Glutamatergic neuron (in vitro differentiated cells): ENCODE measurements around the gene MAGEB10. TPM values are rescaled to one million over a fixed set of nuclear protein-coding genes. Genes with fewer than 3 reads are reported as not detected.

Experiments
- DNase-seq: peaks from one replicate; pipeline ENCODE4 v3.0.0; 2022
- H3K27ac Mint-ChIP-seq: one replicate; pipeline ENCODE4 v1.8.0; 2020; ENCODE audit warnings: mild to moderate bottlenecking, mixed read lengths, inconsistent platforms; ENCODE audit not compliant: unreplicated experiment
- H3K27me3 Mint-ChIP-seq: one replicate; pipeline ENCODE4 v1.8.0; 2020; ENCODE audit warnings: mild to moderate bottlenecking, moderate library complexity, mixed read lengths, inconsistent platforms; ENCODE audit not compliant: unreplicated experiment
- H3K36me3 Mint-ChIP-seq: one replicate; pipeline ENCODE4 v1.8.0; 2020; ENCODE audit warnings: mild to moderate bottlenecking, mixed read lengths, inconsistent platforms; ENCODE audit not compliant: unreplicated experiment
- H3K4me1 Mint-ChIP-seq: one replicate; pipeline ENCODE4 v1.8.0; 2020; ENCODE audit warnings: mild to moderate bottlenecking, low read depth, mixed read lengths, inconsistent platforms; ENCODE audit not compliant: unreplicated experiment
- H3K4me3 Mint-ChIP-seq: one replicate; pipeline ENCODE4 v1.8.0; 2020; ENCODE audit warnings: mild to moderate bottlenecking, mixed read lengths, inconsistent platforms; ENCODE audit not compliant: unreplicated experiment
- H3K9me3 Mint-ChIP-seq: one replicate; pipeline ENCODE4 v1.8.0; 2020; ENCODE audit warnings: mild to moderate bottlenecking, moderate library complexity, mixed read lengths, inconsistent platforms; ENCODE audit not compliant: unreplicated experiment
- long read RNA-seq: library from polyadenylated mRNA; unstranded; transcript quantifications from one replicate; pipeline ENCODE4 v2.0.0, GENCODE V29; 2020; ENCODE audit not compliant: unreplicated experiment
- total RNA-seq: library from RNA; stranded (reverse); fragmentation: NEBNext Ultra II Directional; extraction: Animal tissue kit (Norgen Biotek cat#: 25700); gene quantifications from one replicate; pipeline ENCODE4 v1.2.1, GENCODE V29; 2021; ENCODE audit not compliant: unreplicated experiment
- TF ChIP-seq, protein P1 (sequence below): fragments of 200-600 bp; sonication (generic); IDR thresholded peaks from one replicate; pipeline ENCODE4 v1.5.0; 2021; ENCODE audit not compliant: partially characterized antibody, unreplicated experiment

Gene MAGEB10, protein sequence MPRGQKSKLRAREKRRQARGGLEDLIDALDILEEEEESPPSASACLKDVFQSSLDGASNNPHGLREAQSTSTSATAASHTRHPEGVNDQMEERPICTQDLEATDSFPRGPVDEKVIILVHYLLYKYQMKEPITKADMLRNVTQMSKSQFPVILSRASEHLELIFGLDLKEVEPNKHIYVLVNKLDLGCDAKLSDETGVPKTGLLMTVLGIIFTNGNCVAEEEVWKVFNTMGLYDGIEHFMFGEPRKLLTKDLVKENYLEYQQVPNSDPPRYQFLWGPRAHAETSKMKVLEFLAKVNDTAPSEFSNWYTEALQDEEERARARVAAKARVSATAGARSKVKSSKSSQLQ
- total RNA-seq = not detected
- long read RNA-seq = 0 reads

DNA sequence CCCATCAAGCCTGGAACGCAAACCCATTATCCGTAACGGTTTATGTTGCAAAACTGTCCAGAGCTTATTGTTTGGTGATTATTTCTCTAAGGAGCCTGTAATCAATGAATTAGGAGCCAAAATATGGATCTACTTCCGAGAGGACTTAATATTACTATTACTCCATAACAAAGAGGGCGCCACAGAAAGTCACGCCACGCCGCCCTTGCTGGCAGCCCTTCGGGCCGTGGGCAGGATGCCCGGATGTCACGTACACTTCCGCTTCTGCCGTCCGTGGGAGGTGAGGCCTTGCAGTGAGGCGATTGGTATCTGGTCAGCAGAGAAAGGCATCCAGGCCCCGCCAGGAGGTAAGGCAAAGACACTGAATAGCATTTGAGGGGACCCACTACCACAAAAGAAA is at the start of gene MAGEB10:
Gene MAGEB10, plus strand, starts transcription at position 301 of the 400 bp plus-strand sequence. CDS start 13,317 bp downstream, outside the sequence.
- peaks cover 2% of the 10 kb centered on the region for H3K27me3 Mint-ChIP-seq
- no peak within 1 kb of the TSS for H3K27ac Mint-ChIP-seq
- TF ChIP-seq, protein P1, sequence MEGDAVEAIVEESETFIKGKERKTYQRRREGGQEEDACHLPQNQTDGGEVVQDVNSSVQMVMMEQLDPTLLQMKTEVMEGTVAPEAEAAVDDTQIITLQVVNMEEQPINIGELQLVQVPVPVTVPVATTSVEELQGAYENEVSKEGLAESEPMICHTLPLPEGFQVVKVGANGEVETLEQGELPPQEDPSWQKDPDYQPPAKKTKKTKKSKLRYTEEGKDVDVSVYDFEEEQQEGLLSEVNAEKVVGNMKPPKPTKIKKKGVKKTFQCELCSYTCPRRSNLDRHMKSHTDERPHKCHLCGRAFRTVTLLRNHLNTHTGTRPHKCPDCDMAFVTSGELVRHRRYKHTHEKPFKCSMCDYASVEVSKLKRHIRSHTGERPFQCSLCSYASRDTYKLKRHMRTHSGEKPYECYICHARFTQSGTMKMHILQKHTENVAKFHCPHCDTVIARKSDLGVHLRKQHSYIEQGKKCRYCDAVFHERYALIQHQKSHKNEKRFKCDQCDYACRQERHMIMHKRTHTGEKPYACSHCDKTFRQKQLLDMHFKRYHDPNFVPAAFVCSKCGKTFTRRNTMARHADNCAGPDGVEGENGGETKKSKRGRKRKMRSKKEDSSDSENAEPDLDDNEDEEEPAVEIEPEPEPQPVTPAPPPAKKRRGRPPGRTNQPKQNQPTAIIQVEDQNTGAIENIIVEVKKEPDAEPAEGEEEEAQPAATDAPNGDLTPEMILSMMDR = no peak
- no peak for DNase-seq
- H3K4me1 Mint-ChIP-seq = no peaks in the 10 kb centered on the region
- no peak within 1 kb of the TSS for H3K4me3 Mint-ChIP-seq
- H3K36me3 Mint-ChIP-seq = no peaks in the 10 kb centered on the region
- no peaks in the 10 kb centered on the region for H3K9me3 Mint-ChIP-seq

DNA sequence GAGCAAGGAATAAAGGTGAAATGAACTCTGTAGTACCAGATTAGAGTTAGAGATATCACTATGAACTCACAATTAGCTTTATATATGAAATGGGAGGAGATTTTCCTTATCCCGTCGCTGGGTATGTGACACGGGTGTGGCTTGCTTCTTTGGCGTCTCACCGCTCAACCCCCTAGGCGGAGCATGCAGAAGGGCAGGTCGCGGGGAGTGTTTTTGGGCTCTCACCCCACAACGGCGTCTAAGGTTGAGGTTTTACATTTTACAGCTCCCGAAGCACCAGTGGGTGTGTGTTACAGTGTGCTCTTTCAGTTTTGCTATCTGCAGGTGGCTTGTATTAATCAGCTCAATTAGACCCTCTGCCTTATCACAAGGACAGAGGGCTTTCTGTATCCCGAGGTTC is 42.1 kb upstream of the MAGEB10 start:
- Mint-ChIP-seq H3K4me3 (no peak overlapping the region), H3K36me3 (no peaks in the 10 kb centered on the region), H3K4me1 (no peaks in the 10 kb centered on the region), H3K9me3 (no peaks in the 10 kb centered on the region), H3K27me3 (no peaks in the 10 kb centered on the region), H3K27ac (no peak overlapping the region)
- no peak for DNase-seq
- TF ChIP-seq, protein P1 = no peak

DNA sequence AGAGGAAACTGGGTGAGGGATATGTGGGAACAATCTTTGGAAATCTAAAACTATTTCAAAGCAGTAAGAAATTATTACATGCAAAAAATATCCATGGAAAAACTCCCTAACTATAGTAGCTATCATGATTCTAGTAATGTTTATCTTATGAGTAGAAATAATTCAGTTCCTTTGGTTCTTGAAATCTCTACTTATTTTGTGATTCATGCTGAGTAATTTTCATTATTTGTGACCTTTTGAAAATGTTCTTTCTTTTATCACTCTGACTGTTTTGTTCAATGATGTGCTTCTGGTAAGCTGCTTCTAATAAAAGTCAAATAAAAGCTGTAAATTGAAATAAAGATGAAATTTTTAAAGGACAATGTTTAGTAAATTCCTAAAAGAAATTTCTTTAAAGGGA is 40.4 kb upstream of the MAGEB10 start:
- Mint-ChIP-seq H3K4me3 (no peak overlapping the region), H3K4me1 (no peaks in the 10 kb centered on the region), H3K9me3 (no peaks in the 10 kb centered on the region), H3K36me3 (no peaks in the 10 kb centered on the region), H3K27ac (no peak overlapping the region), H3K27me3 (no peaks in the 10 kb centered on the region)
- TF ChIP-seq, protein P1 = no peak
- DNase-seq = no peak

DNA sequence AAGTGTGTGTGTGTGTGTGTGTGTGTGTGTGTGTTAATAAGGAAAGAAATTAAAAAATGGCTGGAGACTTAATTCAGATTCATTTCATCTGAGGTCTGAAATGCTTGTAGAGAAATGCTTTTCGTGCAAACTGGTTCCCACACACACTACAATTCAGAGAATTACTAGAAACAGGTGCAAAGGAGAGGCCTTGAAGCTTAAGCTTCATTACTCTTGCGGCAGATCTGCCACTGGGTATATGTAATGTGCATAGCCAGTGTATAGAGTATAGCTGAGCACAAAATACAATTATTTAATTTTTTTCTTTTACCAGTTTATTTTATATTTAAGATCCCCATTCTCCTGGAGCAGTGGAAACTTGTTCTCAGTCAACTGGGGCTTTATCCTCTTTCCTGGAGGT is 31.8 kb upstream of the MAGEB10 start:
- no peak for DNase-seq
- no peaks in the 10 kb centered on the region for H3K9me3 Mint-ChIP-seq
- H3K27ac Mint-ChIP-seq = no peak overlapping the region
- H3K4me1 Mint-ChIP-seq = no peaks in the 10 kb centered on the region
- TF ChIP-seq, protein P1 = no peak
- H3K27me3 Mint-ChIP-seq = no peaks in the 10 kb centered on the region
- H3K4me3 Mint-ChIP-seq = no peak overlapping the region
- no peaks in the 10 kb centered on the region for H3K36me3 Mint-ChIP-seq

DNA sequence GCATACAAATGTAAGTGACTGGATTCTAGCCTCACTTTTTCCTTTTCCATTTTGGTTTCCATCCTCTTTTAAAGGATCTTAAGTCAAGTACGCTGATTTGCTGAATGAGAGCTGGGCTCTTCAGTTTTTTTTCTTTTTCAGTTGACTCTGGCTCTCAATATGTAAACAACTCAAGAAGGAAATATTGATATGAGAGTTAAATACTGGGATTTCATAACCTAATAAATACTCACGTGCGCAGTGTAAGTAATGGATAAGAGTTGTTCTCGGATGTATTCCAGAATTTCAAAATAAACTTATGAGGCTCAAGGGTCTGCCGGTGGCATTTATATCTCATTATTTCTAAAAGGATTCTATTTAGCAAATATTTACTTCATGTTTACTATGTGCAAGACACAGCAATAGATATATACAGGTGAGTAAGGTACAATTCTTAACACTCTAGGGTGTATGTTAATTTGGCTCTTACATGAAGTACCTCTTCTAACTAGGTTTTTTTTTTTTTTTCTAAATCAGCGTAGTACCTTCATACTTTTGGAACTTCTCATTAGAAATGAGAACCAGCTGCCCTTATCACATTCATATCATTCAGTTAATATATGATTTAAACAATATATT is 11.0 kb upstream of the MAGEB10 start:
- Mint-ChIP-seq H3K27ac (no peak overlapping the region), H3K4me3 (no peak overlapping the region), H3K9me3 (peaks cover 1% of the 10 kb centered on the region), H3K4me1 (no peaks in the 10 kb centered on the region), H3K36me3 (no peaks in the 10 kb centered on the region), H3K27me3 (no peaks in the 10 kb centered on the region)
- TF ChIP-seq, protein P1 = no peak
- DNase-seq = no peak
